Measurements from ENCODE around the gene OSBP2. TPM values are rescaled to one million over a fixed set of nuclear protein-coding genes. Genes with fewer than 3 reads are reported as not detected.

The OSBP2 gene
- total and polyA plus RNA-seq, 2 of the 13 experiments (the other 11 are each of a cell fraction or from before 2014, with no cell fraction given), result 5.0 to 7.7 TPM

DNA sequence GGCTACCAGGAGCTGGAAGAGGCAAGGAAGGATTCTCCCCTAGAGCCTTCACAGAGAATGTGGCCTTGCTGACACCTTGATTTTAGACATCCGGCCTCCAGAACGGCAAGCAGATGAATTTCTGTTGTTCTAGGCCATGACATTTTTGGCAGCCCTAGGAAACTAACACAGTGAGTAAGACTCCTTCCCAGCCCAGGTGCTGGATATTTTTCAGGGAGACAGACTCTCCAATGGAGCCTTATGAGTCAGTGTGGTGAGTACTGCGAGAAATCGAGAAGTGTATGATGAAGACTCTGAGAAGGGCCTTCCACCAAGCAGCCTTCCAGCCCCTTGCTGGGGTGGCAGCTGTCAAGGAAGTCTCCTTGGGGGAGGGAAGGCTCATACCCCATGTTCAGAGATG is 114.4 kb downstream of the OSBP2 start:
- WGBS (ENCODE audit: low lambda C conversion rate), result 5% methylated on average over 4 of the region's 4 CpGs
- H3K9me3 ChIP-seq (ENCODE audit: low read length), result no peaks in the 10 kb centered on the region
- no peaks in the 10 kb centered on the region for H3K4me1 ChIP-seq (ENCODE audit: insufficient read depth, low read length)
- H3K27me3 ChIP-seq (ENCODE audit: control insufficient read depth in 1 of 2, insufficient read depth in 2 of 2, low read length in 2 of 2), result peaks cover 0 to 30% of the 10 kb centered on the region in 2 experiments; a peak in 3 of 5 replicates
- DNase-seq (ENCODE audit: low spot score) (no peak), ATAC-seq (no peak), FAIRE-seq (no peak)
- H3K36me3 ChIP-seq (replicated peaks in 1 of 2; ENCODE audit: control insufficient read depth in 1 of 2, insufficient read depth in 2 of 2, low read length in 2 of 2), result no peaks in the 10 kb centered on the region
- no peak overlapping the region for H3K4me3 ChIP-seq (replicated peaks in 1 of 3; ENCODE audit: insufficient read depth in 1 of 3, low read depth in 2 of 3, low read length in 3 of 3)
- BruUV-seq (replicated peaks), result no TSS peak
- in situ Hi-C loops (cut with HindIII; ENCODE audit: extremely low pct_ligation_motif_present, low pct_unique_long_range_greater_than_20kb) (no loop called here), intact Hi-C loops (cut with micrococcal nuclease; ENCODE audit: unreplicated experiment) (no loop called here)
- no peak overlapping the region for H3K27ac ChIP-seq (ENCODE audit: extremely low read length, insufficient read depth, low read length)
- POLR2A ChIA-PET, result no interaction called here
- CTCF ChIA-PET (ENCODE audit: low intra/inter-chr PET ratio, low total read pairs), result no interaction called here
- H2AFZ ChIP-seq (ENCODE audit: low read length), result no peak overlapping the region
- no peak overlapping the region for H3K9ac ChIP-seq (ENCODE audit: insufficient read depth, low read depth, low read length)
- H4K20me1 ChIP-seq (ENCODE audit: insufficient read depth, low read length), result 0 out of 2 replicates have a peak, but pooled peaks cover 3% of the 10 kb centered on the region
- no peaks in the 10 kb centered on the region for H3K79me2 ChIP-seq (ENCODE audit: insufficient read depth, low read length)
- H3K4me2 ChIP-seq (ENCODE audit: low read depth, low read length), result no peak overlapping the region
- TF ChIP-seq THYN1 (CRISPR knock-in tag; IDR thresholded peaks at IDR 0.05; ENCODE audit: borderline replicate concordance, low read depth) (no peak), PAX8 (CRISPR knock-in tag; IDR thresholded peaks at IDR 0.05; ENCODE audit: borderline replicate concordance) (no peak), ZFP62 (CRISPR knock-in tag; IDR thresholded peaks at IDR 0.05) (no peak)

DNA sequence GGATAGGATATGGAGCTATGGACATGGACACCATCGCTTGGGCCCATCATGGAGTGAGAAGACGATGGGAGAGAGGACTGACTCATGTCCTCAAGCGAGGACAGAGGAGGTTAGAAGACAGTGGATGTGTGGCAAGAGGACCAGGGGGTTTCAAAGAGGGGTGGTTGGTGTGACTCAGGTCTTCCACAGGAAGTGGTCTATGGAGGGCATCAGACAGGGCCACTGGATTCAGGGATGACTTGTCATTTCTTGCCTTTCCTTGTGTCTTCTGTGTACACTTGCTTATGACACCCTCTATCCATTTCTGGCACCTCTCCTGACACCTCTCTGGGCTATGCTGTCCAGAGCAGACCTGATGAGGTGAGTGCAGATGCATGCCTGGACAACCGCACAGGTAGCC is 115.4 kb downstream of the OSBP2 start:
- intact Hi-C loops (cut with micrococcal nuclease; ENCODE audit: unreplicated experiment), result no loop called here
- H3K36me3 ChIP-seq (replicated peaks in 1 of 2; ENCODE audit: control insufficient read depth in 1 of 2, insufficient read depth in 2 of 2, low read length in 2 of 2), result no peaks in the 10 kb centered on the region
- ChIA-PET POLR2A (no interaction called here), CTCF (ENCODE audit: low intra/inter-chr PET ratio, low total read pairs) (no interaction called here)
- no peak overlapping the region for H3K4me3 ChIP-seq (replicated peaks in 1 of 3; ENCODE audit: insufficient read depth in 1 of 3, low read depth in 2 of 3, low read length in 3 of 3)
- FAIRE-seq, result no peak
- H3K27ac ChIP-seq (ENCODE audit: extremely low read length, insufficient read depth, low read length), result no peak overlapping the region
- H3K4me2 ChIP-seq (ENCODE audit: low read depth, low read length), result no peak overlapping the region
- in situ Hi-C loops (cut with HindIII; ENCODE audit: extremely low pct_ligation_motif_present, low pct_unique_long_range_greater_than_20kb), result no loop called here
- no peaks in the 10 kb centered on the region for H3K79me2 ChIP-seq (ENCODE audit: insufficient read depth, low read length)
- no peak for TF ChIP-seq SMARCC2 (IDR thresholded peaks at IDR 0.05)
- TF ChIP-seq, protein P1, sequence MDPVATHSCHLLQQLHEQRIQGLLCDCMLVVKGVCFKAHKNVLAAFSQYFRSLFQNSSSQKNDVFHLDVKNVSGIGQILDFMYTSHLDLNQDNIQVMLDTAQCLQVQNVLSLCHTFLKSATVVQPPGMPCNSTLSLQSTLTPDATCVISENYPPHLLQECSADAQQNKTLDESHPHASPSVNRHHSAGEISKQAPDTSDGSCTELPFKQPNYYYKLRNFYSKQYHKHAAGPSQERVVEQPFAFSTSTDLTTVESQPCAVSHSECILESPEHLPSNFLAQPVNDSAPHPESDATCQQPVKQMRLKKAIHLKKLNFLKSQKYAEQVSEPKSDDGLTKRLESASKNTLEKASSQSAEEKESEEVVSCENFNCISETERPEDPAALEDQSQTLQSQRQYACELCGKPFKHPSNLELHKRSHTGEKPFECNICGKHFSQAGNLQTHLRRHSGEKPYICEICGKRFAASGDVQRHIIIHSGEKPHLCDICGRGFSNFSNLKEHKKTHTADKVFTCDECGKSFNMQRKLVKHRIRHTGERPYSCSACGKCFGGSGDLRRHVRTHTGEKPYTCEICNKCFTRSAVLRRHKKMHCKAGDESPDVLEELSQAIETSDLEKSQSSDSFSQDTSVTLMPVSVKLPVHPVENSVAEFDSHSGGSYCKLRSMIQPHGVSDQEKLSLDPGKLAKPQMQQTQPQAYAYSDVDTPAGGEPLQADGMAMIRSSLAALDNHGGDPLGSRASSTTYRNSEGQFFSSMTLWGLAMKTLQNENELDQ (CRISPR knock-in tag; IDR thresholded peaks at IDR 0.05; ENCODE audit: borderline replicate concordance), result no peak
- TF ChIP-seq, protein P2, sequence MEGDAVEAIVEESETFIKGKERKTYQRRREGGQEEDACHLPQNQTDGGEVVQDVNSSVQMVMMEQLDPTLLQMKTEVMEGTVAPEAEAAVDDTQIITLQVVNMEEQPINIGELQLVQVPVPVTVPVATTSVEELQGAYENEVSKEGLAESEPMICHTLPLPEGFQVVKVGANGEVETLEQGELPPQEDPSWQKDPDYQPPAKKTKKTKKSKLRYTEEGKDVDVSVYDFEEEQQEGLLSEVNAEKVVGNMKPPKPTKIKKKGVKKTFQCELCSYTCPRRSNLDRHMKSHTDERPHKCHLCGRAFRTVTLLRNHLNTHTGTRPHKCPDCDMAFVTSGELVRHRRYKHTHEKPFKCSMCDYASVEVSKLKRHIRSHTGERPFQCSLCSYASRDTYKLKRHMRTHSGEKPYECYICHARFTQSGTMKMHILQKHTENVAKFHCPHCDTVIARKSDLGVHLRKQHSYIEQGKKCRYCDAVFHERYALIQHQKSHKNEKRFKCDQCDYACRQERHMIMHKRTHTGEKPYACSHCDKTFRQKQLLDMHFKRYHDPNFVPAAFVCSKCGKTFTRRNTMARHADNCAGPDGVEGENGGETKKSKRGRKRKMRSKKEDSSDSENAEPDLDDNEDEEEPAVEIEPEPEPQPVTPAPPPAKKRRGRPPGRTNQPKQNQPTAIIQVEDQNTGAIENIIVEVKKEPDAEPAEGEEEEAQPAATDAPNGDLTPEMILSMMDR (CRISPR knock-in tag; IDR thresholded peaks at IDR 0.05), result no peak
- no TSS peak for BruUV-seq (replicated peaks)
- WGBS (ENCODE audit: low lambda C conversion rate), result 17% methylated on average over 4 of the region's 4 CpGs
- H3K9me3 ChIP-seq (ENCODE audit: low read length), result no peaks in the 10 kb centered on the region
- ATAC-seq, result no peak
- no peak overlapping the region for H3K9ac ChIP-seq (ENCODE audit: insufficient read depth, low read depth, low read length)
- no peak overlapping the region for H2AFZ ChIP-seq (ENCODE audit: low read length)
- DNase-seq (ENCODE audit: low spot score), result no peak
- no peaks in the 10 kb centered on the region for H3K4me1 ChIP-seq (ENCODE audit: insufficient read depth, low read length)
- H4K20me1 ChIP-seq (ENCODE audit: insufficient read depth, low read length), result 0 out of 2 replicates have a peak, but pooled peaks cover 3% of the 10 kb centered on the region
- H3K27me3 ChIP-seq (ENCODE audit: control insufficient read depth in 1 of 2, insufficient read depth in 2 of 2, low read length in 2 of 2), result peaks cover 0 to 28% of the 10 kb centered on the region in 2 experiments; a peak in 3 of 5 replicates
